NCI-H146 treated with DMSO at 0.1 percent for 48 hours (cell line): ENCODE data around the gene STMP1.

ENCODE experiments used
- DNase-seq: peaks from one replicate; lab custom pipeline; 2025; ENCODE audit not compliant: unreplicated experiment; lab: John Stamatoyannopoulos, UW

The STMP1 gene

GRCh38 chr7:135718794-135719437 lies 56.6 kb downstream of the STMP1 start:
- no peak for DNase-seq

GRCh38 chr7:135719688-135720087 lies 57.4 kb downstream of the STMP1 start:
- DNase-seq, result no peak

GRCh38 chr7:135721198-135721820 lies 59.0 kb downstream of the STMP1 start:
- DNase-seq, result no peak

- DNase-seq, result no peak
These were observed 61.1 kb downstream of the STMP1 start for GRCh38 chr7:135723411-135723810.
